Lower leg skin (tissue), 4 donors: ENCODE data around the gene TSEN15. TPM values are rescaled to one million over a fixed set of nuclear protein-coding genes. Genes with fewer than 3 reads are reported as not detected.

ENCODE experiments used
- DNase-seq, 2 donors: peaks; one replicate each; pipeline ENCODE4 v3.0.0-alpha.2; 2019; ENCODE audit warnings: low spot score in 2 of 2
- H3K4me3 ChIP-seq: fragments of 200-600 bp; sonication (generic); 2 replicates; pipeline ENCODE4 v1.5.1; 2017; ENCODE audit warnings: mild to moderate bottlenecking, low read depth; ENCODE audit not compliant: poor library complexity, severe bottlenecking
- POLR2A ChIP-seq, 2 donors: fragments of 450-650 bp; IDR thresholded peaks; one replicate each; pipeline ENCODE4 v1.6.1; 2016 to 2017; ENCODE audit warnings: antibody characterized with exemption in 2 of 2, mild to moderate bottlenecking in 1 of 2, moderate library complexity in 1 of 2
- WGBS, 2 donors: methylation state at CpG; one replicate each; pipeline ENCODE4 v1.1.5; 2018; 5-methylcytosine and 5-hydroxymethylcytosine counted together
- intact Hi-C: fragments of 100-400 bp; cut with DNase I; formaldehyde crosslinking; loops from one replicate; pipeline ENCODE4 v1.15.0; 2023; ENCODE audit warnings: low total_unique reads
- total RNA-seq, 4 donors: library from RNA; depleted of rRNA; stranded (reverse); fragments of >200 nt; gene quantifications; one replicate each; pipeline ENCODE4 v1.1.0, GENCODE V29; 2016
- TF ChIP-seq, protein P1 (sequence below), 3 donors: fragments of 450-650 bp; IDR thresholded peaks; one replicate each; pipeline ENCODE4 v1.5.1; 2016; ENCODE audit warnings: antibody characterized with exemption in 3 of 3, mild to moderate bottlenecking in 3 of 3, moderate library complexity in 2 of 3

TSEN15 gene
- total RNA-seq, 4 donors from 2014 or later: 6.8 to 35.9 (median 12.8) TPM

DNA sequence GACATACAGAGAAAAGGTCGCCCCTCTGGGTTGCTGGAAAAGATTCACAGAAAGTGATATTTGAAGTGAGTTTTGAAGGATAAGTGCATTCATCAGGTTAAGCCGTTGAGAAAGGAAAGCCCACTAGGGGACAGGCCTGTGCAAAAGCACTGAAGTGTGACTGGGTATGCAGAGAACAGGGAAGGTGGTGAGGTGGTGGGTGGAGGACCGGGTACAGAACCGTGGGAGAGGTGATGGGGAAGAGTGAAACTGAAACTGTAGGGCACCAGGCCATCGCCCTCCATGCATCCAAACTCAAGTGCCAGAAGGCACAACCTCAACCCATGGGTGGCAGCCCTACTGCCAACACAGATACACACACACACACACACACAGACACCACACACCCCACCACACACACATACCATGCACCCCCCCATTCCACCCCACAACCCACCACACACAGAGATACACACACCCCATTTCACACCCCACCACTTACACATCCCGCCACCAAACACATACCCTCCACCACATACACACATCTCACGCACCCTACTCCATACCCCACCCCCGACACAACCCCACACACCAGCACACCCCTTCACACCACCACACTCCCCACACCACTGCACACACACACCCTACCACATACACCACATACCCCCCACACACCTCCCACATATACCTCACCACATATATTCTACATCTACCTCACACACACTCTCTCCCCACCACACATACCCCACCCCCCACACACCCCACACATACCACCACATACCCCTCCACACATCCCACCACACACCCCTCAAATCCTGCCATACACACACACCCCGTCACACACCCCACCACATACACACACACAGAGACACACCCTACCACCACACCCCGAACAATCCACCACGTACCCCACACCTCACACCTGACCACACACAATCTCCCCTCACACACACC, 59.0 kb downstream of the TSEN15 start:
- intact Hi-C loops: no loop called here
- DNase-seq: no peak
- 84 to 87% methylated on average over 11 of the region's 11 CpGs for WGBS, 2 donors
- H3K4me3 ChIP-seq: no peak overlapping the region
- TF ChIP-seq, protein P1, sequence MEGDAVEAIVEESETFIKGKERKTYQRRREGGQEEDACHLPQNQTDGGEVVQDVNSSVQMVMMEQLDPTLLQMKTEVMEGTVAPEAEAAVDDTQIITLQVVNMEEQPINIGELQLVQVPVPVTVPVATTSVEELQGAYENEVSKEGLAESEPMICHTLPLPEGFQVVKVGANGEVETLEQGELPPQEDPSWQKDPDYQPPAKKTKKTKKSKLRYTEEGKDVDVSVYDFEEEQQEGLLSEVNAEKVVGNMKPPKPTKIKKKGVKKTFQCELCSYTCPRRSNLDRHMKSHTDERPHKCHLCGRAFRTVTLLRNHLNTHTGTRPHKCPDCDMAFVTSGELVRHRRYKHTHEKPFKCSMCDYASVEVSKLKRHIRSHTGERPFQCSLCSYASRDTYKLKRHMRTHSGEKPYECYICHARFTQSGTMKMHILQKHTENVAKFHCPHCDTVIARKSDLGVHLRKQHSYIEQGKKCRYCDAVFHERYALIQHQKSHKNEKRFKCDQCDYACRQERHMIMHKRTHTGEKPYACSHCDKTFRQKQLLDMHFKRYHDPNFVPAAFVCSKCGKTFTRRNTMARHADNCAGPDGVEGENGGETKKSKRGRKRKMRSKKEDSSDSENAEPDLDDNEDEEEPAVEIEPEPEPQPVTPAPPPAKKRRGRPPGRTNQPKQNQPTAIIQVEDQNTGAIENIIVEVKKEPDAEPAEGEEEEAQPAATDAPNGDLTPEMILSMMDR (IDR thresholded peaks at IDR 0.05): no peak
- no peak for TF ChIP-seq POLR2A (IDR thresholded peaks at IDR 0.05)

DNA sequence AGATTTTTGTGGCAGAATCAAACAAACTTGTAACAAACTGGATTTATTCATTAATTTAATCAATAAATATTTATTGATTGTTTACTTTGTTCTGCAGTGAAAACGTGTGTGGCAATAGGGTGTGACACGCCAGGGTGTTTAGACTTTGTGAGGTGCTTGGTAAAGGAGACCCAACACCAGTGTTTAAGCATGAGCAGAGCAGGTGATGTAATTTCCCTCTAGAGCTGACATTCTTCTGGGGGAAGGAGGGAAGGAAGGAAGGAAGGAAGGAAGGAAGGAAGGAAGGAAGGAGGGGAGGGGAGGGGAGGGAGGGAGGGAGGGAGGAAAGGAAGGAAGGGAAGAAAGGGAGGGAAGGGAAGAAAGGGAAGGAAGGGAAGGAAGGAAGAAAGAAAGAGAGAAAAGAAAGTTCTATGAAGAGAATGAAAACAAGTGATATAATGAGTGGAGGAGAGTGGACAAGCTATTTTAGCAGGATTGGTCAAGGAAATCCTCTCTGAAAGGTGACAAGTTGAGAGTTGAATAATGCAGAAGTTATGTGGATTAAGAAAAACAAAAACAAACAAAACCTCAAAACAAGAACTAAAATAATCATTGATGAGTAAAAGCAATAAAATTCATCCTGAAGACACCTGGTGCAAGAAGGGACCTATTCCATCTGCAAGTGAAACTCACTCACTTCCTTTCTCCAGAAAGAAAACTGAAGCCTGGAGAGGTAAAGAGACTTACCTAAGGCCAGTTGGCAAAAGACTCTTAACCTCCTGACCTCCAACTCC, 60.8 kb downstream of the TSEN15 start:
- WGBS, 2 donors: 78 to 82% methylated on average over 2 of the region's 2 CpGs
- H3K4me3 ChIP-seq: no peak overlapping the region
- TF ChIP-seq, protein P1 (IDR thresholded peaks at IDR 0.05): no peak
- no peak for TF ChIP-seq POLR2A (IDR thresholded peaks at IDR 0.05)
- DNase-seq: no peak
- intact Hi-C loops: no loop called here

DNA sequence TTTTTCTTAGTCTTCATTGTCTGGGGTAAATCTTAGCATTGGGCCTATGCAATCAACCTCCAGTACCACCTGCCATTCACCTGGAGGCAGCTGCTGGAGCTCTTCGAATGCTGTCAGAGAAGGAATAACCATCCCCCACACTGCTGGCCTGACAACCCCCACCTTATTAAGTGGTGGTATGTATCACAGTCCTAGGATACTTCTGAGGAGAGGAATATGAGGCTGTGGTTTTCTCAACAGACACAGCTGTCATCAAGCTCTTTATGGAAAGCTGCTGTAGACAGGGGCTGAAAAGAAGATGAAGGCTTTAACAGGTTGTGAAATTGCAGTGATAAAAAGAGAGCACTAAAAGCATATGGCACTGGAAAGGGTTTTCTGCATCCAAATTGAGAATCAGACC, 61.7 kb downstream of the TSEN15 start:
- DNase-seq: no peak
- TF ChIP-seq POLR2A (IDR thresholded peaks at IDR 0.05): no peak
- TF ChIP-seq, protein P1 (IDR thresholded peaks at IDR 0.05): no peak
- WGBS, 2 donors: 71 to 78% methylated on average over 1 of the region's 1 CpG
- intact Hi-C loops: no loop called here
- no peak overlapping the region for H3K4me3 ChIP-seq

DNA sequence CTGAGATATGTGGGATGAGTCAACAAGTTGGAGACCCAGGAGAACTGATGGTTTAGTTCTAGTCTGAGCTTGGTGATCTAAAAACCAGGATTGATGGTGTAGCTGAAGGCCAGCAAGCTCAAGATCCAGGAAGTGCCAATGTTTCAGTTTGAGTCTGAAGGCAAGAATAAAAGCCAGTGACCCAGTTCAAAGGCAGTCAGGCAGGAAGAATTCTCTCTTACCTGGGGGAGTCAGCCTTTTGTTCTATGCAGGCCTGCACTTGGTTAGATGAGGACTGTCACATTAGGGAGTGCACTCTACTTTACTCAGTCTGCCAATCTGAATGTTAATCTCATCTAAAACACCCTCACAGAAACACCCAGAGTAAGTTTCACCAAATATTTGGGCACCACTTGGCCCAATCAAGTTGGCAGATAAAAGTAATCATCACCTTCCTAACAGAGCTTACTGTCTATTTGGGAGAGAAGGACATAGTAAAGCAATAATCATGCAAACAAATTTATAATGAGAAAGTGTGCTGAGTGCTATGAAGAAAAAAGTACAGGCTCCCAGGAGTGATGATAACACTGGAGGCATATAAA, 63.4 kb downstream of the TSEN15 start:
- intact Hi-C loops: no loop called here
- TF ChIP-seq POLR2A (IDR thresholded peaks at IDR 0.05): no peak
- TF ChIP-seq, protein P1 (IDR thresholded peaks at IDR 0.05): no peak
- DNase-seq: no peak
- no peak overlapping the region for H3K4me3 ChIP-seq

DNA sequence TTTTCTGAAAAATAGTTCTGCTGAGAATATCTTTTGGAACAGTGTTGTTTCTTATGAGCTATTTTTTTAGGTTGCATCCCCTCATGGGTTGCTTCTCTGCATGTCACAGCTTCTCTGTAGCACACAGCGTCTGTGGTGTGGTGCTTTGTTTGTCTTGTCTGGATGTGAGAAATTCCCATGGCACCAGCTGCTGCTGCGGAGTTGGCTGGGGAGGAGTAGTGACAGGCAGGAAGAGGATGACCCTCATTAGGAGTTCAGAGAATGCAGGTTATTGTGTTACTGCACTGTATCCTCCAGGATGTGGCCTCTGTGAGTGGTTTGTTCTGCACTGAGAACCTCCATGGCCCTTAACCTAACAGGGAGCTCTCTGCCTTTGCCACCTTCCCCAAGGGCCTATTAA, 64.8 kb downstream of the TSEN15 start:
- TF ChIP-seq, protein P1 (IDR thresholded peaks at IDR 0.05): no peak
- no peak for TF ChIP-seq POLR2A (IDR thresholded peaks at IDR 0.05)
- intact Hi-C loops: no loop called here
- no peak for DNase-seq
- 65 to 83% methylated on average over 2 of the region's 2 CpGs for WGBS, 2 donors
- no peak overlapping the region for H3K4me3 ChIP-seq
